SK-N-SH (cell line): ENCODE measurements around the gene RNF4. TPM values are rescaled to one million over a fixed set of nuclear protein-coding genes. Genes with fewer than 3 reads are reported as not detected.

Experiments used
- CTCF ChIA-PET: fragments of 300-600, 350-600 bp; formaldehyde crosslinking; extraction: SDS; loops from one replicate; lab custom pipeline; 2021; lab: Yijun Ruan, JAX
- POLR2A ChIA-PET: fragments of 350-600 bp; sonication (Branson Sonifier 250); formaldehyde crosslinking; extraction: SDS; loops from one replicate; lab custom pipeline; 2020; ENCODE audit warnings: antibody characterized with exemption, inconsistent platforms; lab: Yijun Ruan, JAX
- DNase-seq: peaks from one replicate; pipeline ENCODE4 v3.0.0; 2012
- H2AFZ ChIP-seq: fragments of 200-600 bp; sonication (generic); 2 replicates; pipeline ENCODE4 v1.8.1; 2016; ENCODE audit warnings: antibody characterized with exemption, mild to moderate bottlenecking, low read depth
- H3F3A ChIP-seq: fragments of 200-600 bp; sonication (generic); replicated peaks from 2 replicates; pipeline ENCODE3; 2016; ENCODE audit warnings: antibody characterized with exemption, mild to moderate bottlenecking; ENCODE audit not compliant: insufficient read depth
- H3K27ac ChIP-seq, 2 experiments: fragments of 200-500 bp in 1 of 2; fragments of 200-600 bp in 1 of 2; sonication (Bioruptor generic) in 1 of 2; sonication (generic), shearing (Covaris generic) in 1 of 2; 2 replicates each; pipeline versions ENCODE4 v1.5.1 to v1.6.1; 2014 to 2016; ENCODE audit warnings: low read depth in 2 of 2, inconsistent platforms in 1 of 2, low read length in 1 of 2, mild to moderate bottlenecking in 1 of 2, mixed read lengths in 1 of 2
- H3K27me3 ChIP-seq: fragments of 200-600 bp; sonication (generic), shearing (Covaris generic); 2 replicates; pipeline ENCODE4 v1.6.1; 2016; ENCODE audit warnings: mixed run types; ENCODE audit not compliant: insufficient read depth
- H3K36me3 ChIP-seq, 2 experiments: fragments of 200-500 bp in 1 of 2; fragments of 200-600 bp in 1 of 2; sonication (Bioruptor generic) in 1 of 2; sonication (generic) in 1 of 2; replicated peaks in 1 of 2; 2 replicates each; pipeline versions ENCODE3 to v1.5.1; 2014 to 2016; ENCODE audit warnings: low read length in 1 of 2, mild to moderate bottlenecking in 1 of 2; ENCODE audit not compliant: insufficient read depth in 2 of 2, control insufficient read depth in 1 of 2
- H3K4me1 ChIP-seq, 2 experiments: fragments of 200-500 bp in 1 of 2; fragments of 200-600 bp in 1 of 2; sonication (Bioruptor generic) in 1 of 2; sonication (generic), shearing (Covaris generic) in 1 of 2; 2 replicates each; pipeline versions ENCODE4 v1.5.1 to v1.6.1; 2014 to 2016; ENCODE audit warnings: low read depth in 1 of 2, low read length in 1 of 2, mixed run types in 1 of 2; ENCODE audit not compliant: insufficient read depth in 2 of 2, control insufficient read depth in 1 of 2
- H3K4me2 ChIP-seq: fragments of 200-600 bp; sonication (generic), shearing (Covaris generic); 2 replicates; pipeline ENCODE4 v1.6.1; 2017; ENCODE audit warnings: mixed run types
- H3K4me3 ChIP-seq, 2 experiments: fragments of 200-500 bp in 1 of 2; fragments of 200-600 bp in 1 of 2; sonication (Bioruptor generic) in 1 of 2; sonication (generic), shearing (Covaris generic) in 1 of 2; 2 replicates each; pipeline versions ENCODE4 v1.5.1 to v1.8.1; 2014 to 2016; ENCODE audit warnings: low read depth in 2 of 2, inconsistent platforms in 1 of 2, low read length in 1 of 2, mild to moderate bottlenecking in 1 of 2, mixed read lengths in 1 of 2, moderate library complexity in 1 of 2
- H3K79me2 ChIP-seq: fragments of 200-600 bp; sonication (generic); 2 replicates; pipeline ENCODE4 v1.8.1; 2017; ENCODE audit warnings: mild to moderate bottlenecking; ENCODE audit not compliant: insufficient read depth
- H3K9ac ChIP-seq: fragments of 200-600 bp; sonication (generic); 2 replicates; pipeline ENCODE4 v1.6.1; 2017; ENCODE audit warnings: mixed run types
- H3K9me2 ChIP-seq: fragments of 200-600 bp; sonication (generic); 2 replicates; pipeline ENCODE4 v1.6.1; 2017; ENCODE audit warnings: mixed run types
- H3K9me3 ChIP-seq: fragments of 200-600 bp; sonication (generic); 2 replicates; pipeline ENCODE4 v1.6.1; 2017; ENCODE audit warnings: mixed run types, mild to moderate bottlenecking, moderate library complexity
- H4K20me1 ChIP-seq: fragments of 200-600 bp; sonication (generic); 2 replicates; pipeline ENCODE4 v1.6.1; 2017; ENCODE audit warnings: mild to moderate bottlenecking, mixed run types; ENCODE audit not compliant: insufficient read depth
- CHD2 ChIP-seq: fragments of 150-350 bp; IDR thresholded peaks from 2 replicates; pipeline ENCODE4 v1.6.1; 2018; ENCODE audit warnings: low read length; ENCODE audit not compliant: partially characterized antibody
- CTCF ChIP-seq: fragments of 200-600 bp; sonication (generic); IDR thresholded peaks from 2 replicates; pipeline ENCODE4 v1.6.1; 2017; ENCODE audit warnings: antibody characterized with exemption, mild to moderate bottlenecking, moderate library complexity
- ELF1 ChIP-seq: IDR thresholded peaks from 2 replicates; pipeline ENCODE4 v1.4.0; 2012
- FOXJ3 ChIP-seq: sonication (generic); formaldehyde crosslinking; IDR thresholded peaks from 2 replicates; pipeline ENCODE4 v1.5.1; 2020; ENCODE audit warnings: mild to moderate bottlenecking, missing genetic modification reagents
- JUND ChIP-seq: IDR thresholded peaks from 2 replicates; pipeline ENCODE4 v1.4.0; 2012
- MAX ChIP-seq: IDR thresholded peaks from 2 replicates; pipeline ENCODE4 v1.4.0; 2012; ENCODE audit warnings: low read depth
- MEF2A ChIP-seq: IDR thresholded peaks from 2 replicates; pipeline ENCODE4 v1.4.0; 2012; ENCODE audit warnings: low read depth, borderline replicate concordance
- NRF1 ChIP-seq: IDR thresholded peaks from 2 replicates; pipeline ENCODE4 v1.6.1; 2012; ENCODE audit warnings: low read depth, mild to moderate bottlenecking, low read length
- POLR2AphosphoS5 ChIP-seq: IDR thresholded peaks from 2 replicates; pipeline ENCODE4 v1.6.1; 2012; ENCODE audit warnings: low read depth, low read length
- RCOR1 ChIP-seq: fragments of 150-350 bp; IDR thresholded peaks from 2 replicates; pipeline ENCODE4 v1.6.1; 2017; ENCODE audit warnings: antibody characterized with exemption, low read length
- RFX5 ChIP-seq: IDR thresholded peaks from 2 replicates; pipeline ENCODE4 v1.6.1; 2012; ENCODE audit warnings: mild to moderate bottlenecking, improper control_type of control experiment, low read length
- RXRA ChIP-seq: IDR thresholded peaks from 2 replicates; pipeline ENCODE4 v1.4.0; 2012; ENCODE audit warnings: low read depth, mild to moderate bottlenecking, borderline replicate concordance
- SIN3A ChIP-seq: IDR thresholded peaks from 2 replicates; pipeline ENCODE4 v1.6.1; 2012; ENCODE audit warnings: low read depth, mild to moderate bottlenecking, low read length, moderate library complexity, borderline replicate concordance
- SMC3 ChIP-seq: IDR thresholded peaks from 2 replicates; pipeline ENCODE4 v1.6.1; 2012; ENCODE audit warnings: low read depth, low read length, improper control_type of control experiment
- TEAD4 ChIP-seq: IDR thresholded peaks from 2 replicates; pipeline ENCODE4 v1.4.0; 2012; ENCODE audit warnings: mild to moderate bottlenecking, borderline replicate concordance; ENCODE audit not compliant: insufficient read depth
- USF1 ChIP-seq: IDR thresholded peaks from 2 replicates; pipeline ENCODE4 v1.4.0; 2012; ENCODE audit warnings: low read depth, borderline replicate concordance
- USF2 ChIP-seq: fragments of 150-350 bp; IDR thresholded peaks from 2 replicates; pipeline ENCODE4 v1.6.1; 2017; ENCODE audit warnings: antibody characterized with exemption, low read length, low read depth, borderline replicate concordance
- YY1 ChIP-seq: IDR thresholded peaks from 2 replicates; pipeline ENCODE4 v1.4.0; 2012; ENCODE audit warnings: low read depth, mild to moderate bottlenecking
- ZBTB33 ChIP-seq: IDR thresholded peaks from 2 replicates; pipeline ENCODE4 v1.4.0; 2012; ENCODE audit warnings: low read depth, borderline replicate concordance
- WGBS: methylation state at CpG from one replicate; pipeline ENCODE4 v1.1.6; 2017; ENCODE audit warnings: low lambda C conversion rate; 5-methylcytosine and 5-hydroxymethylcytosine counted together
- polyA plus RNA-seq, 3 experiments: library from polyadenylated mRNA; depleted of rRNA; stranded (reverse); fragments of >200 nt; gene quantifications; 2 replicates each; pipeline ENCODE4 v1.2.3, GENCODE V29; 2012

RNF4 gene
- polyA plus RNA-seq, 1 of the 3 experiments (the other 2 are of a cell fraction): 60.7 TPM

GRCh38 chr4:2423066-2423465 is 45.8 kb upstream of the RNF4 start:
- ChIA-PET POLR2A (no interaction called here), CTCF (interaction anchor here (0.7 to 0.9 kb wide), 2 partner anchors 19 to 203 kb away, joined by 3 to 4 read pairs; no protein-coding TSS in a partner anchor)
- H3K9me3 ChIP-seq: no peaks in the 10 kb centered on the region
- H2AFZ ChIP-seq: no peak overlapping the region
- no peak overlapping the region for H3K4me2 ChIP-seq
- no peak overlapping the region for H3K9ac ChIP-seq
- no peaks in the 10 kb centered on the region for H3K79me2 ChIP-seq
- TF ChIP-seq YY1: no peak
- no peak for TF ChIP-seq RXRA
- no peak for TF ChIP-seq CTCF
- no peak for TF ChIP-seq CHD2
- TF ChIP-seq JUND: no peak
- no peak for TF ChIP-seq MEF2A
- TF ChIP-seq NRF1: no peak
- no peak for TF ChIP-seq TEAD4
- TF ChIP-seq SMC3: no peak
- TF ChIP-seq RCOR1: no peak
- TF ChIP-seq USF2: no peak
- no peak for TF ChIP-seq ELF1
- TF ChIP-seq POLR2AphosphoS5: no peak
- no peak for TF ChIP-seq USF1
- no peak for TF ChIP-seq FOXJ3 (CRISPR knock-in tag)
- TF ChIP-seq MAX: no peak
- no peak for TF ChIP-seq ZBTB33
- no peak for TF ChIP-seq RFX5
- TF ChIP-seq SIN3A: no peak
- no CpG with 5 or more reads among the region's 4 CpGs for WGBS
- no peaks in the 10 kb centered on the region for H3K36me3 ChIP-seq
- H3K4me3 ChIP-seq: no peak overlapping the region
- peaks cover 0 to 16% of the 10 kb centered on the region in 2 experiments; a peak in 1 of 4 replicates for H3K4me1 ChIP-seq
- no peak for DNase-seq
- H3K9me2 ChIP-seq: no peaks in the 10 kb centered on the region
- no peak overlapping the region for H3K27ac ChIP-seq
- peaks cover 32% of the 10 kb centered on the region for H3K27me3 ChIP-seq
- H3F3A ChIP-seq: no peaks in the 10 kb centered on the region
- H4K20me1 ChIP-seq: no peaks in the 10 kb centered on the region
